HG03280 (cell line): ENCODE measurements around the gene NPAS1.

Experiments
- ATAC-seq: cut with Tn5 transposase; IDR thresholded peaks from one replicate; pipeline ENCODE4 v1.9.1; 2021; ENCODE audit warnings: mild to moderate bottlenecking, moderate library complexity; ENCODE audit not compliant: unreplicated experiment

Gene NPAS1

DNA sequence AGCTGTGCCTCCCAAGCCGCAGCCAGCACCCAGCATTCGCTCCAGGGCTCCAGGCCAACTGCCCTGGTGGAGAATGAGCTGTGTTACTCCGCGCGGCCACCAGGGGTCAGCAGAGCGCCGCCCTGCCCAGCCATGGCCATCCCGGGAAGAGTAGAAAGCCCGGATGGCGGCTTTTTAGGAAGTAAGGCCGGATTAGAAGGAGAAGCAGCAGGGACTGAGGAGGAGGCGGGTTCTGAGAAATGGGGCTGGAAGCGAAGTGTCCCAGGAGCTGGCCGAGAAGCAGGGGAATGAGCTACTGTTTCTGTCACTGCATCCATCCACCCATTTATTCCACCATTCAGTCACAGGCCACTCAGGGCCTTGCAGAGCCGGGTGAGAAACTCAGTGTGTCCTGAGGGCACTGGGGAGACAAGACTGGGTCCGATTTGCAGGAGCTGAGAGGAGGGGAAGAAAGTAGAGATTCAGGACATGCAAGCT is 6.6 kb upstream of the NPAS1 start:
- ATAC-seq: no peak

DNA sequence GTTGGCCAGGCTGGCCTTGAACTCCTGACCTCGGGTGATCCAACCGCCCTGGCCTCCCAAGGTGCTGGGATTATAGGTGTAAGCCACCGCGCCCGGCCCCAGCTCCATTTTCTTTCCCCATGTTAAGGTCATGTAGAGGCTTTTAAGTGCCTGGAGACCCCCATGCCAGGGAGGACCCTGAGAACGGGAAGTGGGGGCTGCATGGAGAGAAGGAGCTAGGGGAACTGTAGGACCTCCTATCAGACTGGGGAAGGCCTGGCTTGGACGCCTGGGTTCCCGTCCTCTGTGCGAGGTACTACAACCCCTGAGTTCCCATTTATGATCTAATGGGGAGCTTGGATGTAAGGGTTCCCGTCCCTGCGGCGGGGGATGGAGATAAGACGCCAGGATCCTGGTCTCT is 714 bp upstream of the NPAS1 start:
- ATAC-seq: no peak

DNA sequence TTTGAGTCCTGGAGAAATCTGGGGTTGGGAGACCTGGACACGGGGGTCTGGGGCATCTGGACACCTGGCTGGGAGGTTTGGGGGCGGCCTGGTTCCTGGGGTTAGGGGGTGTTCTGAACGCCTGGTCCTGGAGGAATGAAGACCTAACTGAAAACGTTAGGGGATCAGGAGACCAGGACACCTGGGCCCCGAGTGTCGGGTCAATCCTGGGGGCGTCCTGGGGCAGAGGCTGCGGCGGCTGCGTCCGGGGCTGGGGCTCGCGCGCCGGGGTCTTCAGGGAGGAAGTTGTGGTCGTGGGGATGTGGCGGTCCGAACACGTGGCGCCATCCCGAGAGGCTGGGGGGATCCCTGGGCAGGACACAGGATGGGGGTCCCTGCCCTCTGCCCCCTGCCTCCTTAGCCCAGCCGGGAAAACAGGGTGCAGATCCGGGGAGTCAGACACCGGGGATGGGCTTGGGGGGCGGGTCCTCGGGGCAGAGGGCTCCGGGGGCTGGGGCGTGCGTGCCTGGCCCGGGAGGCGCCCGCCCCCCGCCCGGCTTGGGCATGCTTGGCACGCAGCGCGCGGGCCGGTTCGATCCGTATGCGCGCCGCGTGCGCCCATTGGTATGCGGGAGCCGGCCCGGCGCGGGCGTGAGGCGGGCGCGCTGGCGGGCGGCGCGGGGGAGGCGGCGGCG is 632 bp downstream of the NPAS1 start:
- ATAC-seq: no peak

- no peak for ATAC-seq
These were observed 1.4 kb downstream of the NPAS1 start for GRCh38 chr19:47020992-47021496.

- no peak for ATAC-seq
These were observed 2.0 kb downstream of the NPAS1 start for GRCh38 chr19:47021536-47022139.

DNA sequence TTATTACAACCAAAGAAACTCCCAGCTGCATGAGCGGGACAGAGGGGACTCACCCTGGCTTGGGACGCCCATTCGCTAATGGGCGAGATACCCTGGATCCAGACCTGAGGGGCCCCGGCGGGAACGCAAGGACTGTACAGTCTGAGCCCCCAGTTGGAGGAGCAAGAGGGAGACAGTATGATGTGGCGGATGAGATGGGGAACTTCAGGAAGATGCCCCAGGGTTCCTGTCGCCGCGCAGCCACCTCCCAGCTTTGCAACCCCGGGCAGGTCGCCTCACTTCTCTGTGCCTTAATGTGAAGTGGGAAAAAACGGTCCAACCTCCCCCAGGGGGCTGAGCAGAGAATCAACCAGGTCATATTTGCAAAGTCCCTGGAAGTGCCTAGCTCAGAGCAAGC is 2.5 kb downstream of the NPAS1 start:
- ATAC-seq: no peak

- ATAC-seq: no peak
These were observed 3.2 kb downstream of the NPAS1 start for GRCh38 chr19:47022541-47023447.

GRCh38 chr19:47023448-47023794 is 3.8 kb downstream of the NPAS1 start:
- no peak for ATAC-seq

GRCh38 chr19:47024502-47024901 is 4.9 kb downstream of the NPAS1 start:
- no peak for ATAC-seq

DNA sequence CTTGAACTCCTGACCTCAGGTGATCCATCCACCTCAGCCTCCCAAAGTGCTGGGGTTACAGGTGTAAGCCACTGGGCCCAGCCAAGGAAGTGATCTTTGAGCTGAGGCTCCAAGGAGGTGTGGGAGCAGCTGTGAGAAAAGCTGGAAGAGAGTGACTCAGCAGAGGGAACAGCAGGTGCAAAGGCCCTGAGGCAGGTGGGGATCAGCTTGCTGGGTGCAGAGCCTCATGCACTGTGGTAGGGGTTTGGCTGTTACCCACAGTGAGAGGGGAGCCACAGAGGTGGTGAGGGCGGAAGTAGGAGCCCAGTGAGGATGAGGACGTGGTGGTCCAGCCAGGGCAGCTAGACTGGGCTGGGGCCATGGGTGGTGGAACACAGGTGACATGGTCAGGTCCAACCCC is 6.5 kb downstream of the NPAS1 start:
- no peak for ATAC-seq

DNA sequence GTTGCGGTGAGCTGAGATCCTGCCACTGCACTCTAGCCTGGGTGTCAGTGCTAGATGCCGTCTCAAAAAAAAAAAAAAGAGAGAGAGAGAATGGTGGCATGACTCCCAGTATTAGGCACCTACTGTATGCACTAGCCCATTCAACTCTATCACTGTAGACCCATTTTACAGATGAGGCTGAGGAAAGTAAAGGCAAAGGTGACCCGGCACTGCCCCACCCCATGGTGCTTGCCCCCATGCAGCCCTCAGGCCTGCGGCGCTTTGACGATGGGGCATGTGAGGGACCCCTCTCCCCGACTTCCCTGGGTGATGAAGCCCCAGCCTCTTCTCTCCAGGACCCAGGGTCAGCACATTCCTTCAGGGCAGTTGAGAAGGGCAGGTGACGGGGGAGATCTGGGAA is 7.3 kb downstream of the NPAS1 start:
- no peak for ATAC-seq

DNA sequence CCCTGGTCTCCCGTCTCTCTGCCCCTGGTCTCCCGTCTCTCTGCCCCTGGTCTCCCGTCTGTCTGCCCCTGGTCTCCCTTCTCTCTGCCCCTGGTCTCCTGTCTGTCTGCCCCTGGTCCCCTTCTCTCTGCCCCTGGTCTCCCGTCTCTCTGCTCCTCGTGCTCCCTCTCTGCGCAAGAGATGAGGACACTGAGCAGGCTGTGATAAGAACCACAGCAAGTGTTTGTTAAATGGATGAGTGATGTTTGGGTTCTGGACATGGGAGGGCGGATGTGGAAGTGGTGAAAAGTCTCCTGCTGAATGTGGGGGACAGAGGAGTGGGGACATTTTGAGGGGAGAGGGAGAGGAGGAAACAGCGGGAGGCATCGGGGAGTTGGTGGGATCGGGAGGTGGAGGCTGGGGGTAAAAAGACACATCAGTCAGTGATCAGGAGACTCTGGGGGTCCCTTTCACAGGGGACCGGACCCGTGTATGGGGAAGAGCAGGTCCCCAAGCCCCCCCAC is 8.0 kb downstream of the NPAS1 start:
- no peak for ATAC-seq

DNA sequence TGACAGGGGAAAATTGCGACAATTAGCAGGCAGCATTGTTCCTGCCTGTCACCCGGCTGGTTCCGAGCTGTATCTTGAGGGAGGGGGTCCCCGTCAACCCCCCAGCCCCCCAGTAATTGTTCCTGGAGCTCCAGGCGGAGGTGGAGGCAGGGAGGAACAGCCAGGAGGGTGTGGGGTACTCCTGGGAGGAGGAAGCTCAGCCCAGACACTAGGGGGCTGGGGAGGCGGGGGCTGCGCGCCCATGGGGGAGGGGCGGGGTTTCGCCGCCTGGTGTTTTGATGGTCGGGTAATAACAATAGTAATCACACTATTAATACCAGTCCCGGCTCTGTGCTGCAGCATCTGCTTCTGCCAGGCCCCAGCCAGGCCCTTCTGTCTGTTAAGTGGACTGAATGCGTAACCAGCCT is 8.6 kb downstream of the NPAS1 start:
- no peak for ATAC-seq

DNA sequence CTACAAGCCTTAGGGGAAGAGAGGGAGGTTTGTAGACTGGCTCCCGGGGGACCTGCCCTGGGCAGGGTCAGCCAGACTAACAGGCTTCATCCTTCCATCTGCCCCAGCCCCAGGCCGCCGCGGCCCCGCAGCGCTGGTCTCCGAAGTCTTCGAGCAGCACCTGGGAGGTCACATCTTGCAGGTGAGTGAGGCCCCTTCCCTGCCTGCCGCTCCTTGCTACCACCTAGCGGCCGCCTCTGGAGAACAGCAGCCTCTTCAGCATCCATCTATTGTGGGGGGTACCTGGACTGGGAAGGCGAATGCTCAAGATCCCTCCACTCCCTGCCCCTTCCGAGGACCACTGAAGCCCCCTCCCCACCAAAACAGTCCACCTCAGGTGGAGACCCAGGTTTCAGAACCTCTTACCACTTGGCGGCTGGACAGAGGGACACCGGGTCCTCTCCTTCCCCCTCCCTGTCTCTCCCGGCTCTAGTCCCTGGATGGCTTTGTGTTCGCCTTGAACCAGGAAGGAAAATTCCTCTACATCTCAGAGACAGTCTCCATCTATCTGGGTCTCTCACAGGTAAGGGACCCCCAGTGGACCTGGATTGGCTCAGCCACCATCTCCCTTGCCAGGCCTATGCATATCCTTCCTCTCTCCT is 12.7 kb downstream of the NPAS1 start:
- no peak for ATAC-seq

DNA sequence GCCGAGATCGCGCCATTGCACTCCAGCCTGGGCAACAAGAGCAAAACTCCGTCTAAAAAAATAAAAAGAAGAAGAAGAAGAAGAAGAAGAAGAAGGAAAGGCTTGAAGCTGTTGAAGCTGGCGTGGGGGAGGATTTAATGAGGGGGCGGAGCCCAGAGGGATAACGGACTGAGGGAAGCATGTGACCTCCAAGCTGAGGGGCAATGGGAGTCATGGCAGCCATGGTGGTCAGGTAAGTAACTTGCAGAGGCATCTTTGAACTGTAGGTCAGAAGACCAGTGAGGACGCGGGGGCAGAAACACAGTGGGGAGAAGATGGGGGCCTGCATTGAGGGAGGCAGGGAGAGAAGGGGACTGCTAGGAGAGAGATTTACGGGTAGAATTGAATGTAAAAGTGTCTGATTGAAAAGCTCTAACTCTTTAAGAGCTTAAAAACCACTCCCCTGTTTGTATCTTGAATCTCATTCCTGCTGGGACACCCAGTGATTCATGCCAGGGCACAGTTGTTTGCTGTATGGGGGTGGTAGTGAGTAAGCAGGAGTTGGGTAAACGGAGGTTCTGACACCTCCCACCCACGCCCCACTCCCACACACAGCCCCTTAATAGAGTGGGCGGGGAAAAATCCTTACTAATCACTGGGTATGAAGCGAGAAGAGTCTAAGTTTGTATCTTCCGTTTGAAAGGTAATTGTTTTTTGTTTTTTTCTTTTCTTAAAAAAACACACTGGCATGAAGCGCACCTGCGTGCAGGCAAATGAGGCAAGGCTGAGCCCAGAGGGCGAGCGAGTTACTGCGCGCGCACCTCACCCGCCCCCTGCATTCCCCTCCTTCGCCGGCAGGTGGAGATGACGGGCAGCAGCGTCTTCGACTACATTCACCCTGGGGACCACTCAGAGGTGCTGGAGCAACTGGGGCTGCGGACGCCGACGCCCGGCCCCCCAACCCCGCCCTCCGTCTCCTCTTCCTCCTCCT is 15.8 kb downstream of the NPAS1 start:
- peak; percentile 84 for ATAC-seq

DNA sequence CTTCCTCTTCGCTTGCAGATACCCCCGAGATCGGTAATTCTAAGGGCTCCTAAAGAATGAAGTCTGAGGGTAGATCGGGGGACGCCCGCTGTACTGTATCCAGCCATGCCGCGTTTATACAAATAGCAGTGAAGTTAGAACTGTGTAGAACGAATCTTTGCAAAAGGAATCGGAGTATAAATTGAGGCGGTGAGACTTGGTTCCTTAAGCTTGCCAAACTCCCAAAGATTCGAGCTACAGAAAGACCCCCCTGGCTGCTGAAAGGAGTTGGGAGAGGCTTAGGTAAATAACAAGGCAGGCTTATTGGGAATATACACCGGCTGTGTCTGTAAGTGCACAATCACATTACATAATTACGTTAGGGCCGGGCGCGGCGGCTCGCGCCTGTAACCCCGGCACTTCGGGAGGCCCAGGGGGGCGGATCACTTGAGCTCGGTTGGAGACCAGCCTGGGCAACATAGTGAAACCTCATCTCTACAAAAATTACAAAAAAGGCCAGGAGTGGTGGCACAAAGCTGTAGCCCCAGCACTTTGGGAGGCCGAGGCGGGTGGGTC is 16.5 kb downstream of the NPAS1 start:
- ATAC-seq: no peak

DNA sequence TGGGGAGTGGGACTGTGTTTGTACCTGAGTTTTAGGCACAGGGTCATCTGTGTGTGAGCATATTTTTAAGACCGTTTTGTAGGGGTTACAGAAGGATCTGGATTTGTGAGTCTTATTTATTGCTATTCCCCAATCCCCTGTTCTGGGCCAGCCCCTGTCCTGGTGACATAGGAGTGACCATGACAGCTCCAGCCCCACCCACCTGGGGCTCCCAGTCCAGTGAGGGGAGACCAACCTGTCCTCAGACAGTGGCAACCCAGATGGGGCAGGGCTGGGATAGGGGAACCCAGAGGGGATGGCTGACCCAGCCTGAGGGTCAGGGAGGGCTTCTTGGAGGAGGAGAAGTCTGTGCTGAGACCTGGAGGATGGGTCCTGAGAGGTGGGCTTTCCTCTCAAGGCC is 18.1 kb downstream of the NPAS1 start:
- no peak for ATAC-seq

GRCh38 chr19:47039239-47039874 is 19.7 kb downstream of the NPAS1 start:
- ATAC-seq: no peak

DNA sequence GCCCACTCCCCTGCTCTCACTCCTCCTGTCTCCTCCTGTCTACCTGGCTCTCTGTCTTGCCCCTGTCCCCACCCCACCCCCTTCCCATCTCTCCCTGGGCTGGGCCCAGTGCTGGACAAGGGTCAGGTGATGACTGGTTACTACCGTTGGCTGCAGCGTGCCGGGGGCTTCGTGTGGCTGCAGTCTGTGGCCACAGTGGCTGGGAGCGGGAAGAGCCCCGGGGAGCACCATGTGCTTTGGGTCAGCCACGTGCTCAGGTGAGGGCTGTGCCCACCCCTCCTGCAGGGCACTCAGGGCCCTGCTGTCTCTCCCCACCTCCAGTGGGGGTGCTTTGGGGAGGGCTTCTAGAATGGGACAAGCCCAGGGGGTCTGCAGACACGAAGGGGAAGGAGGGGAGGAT is 21.2 kb downstream of the NPAS1 start:
- ATAC-seq: no peak
